GM19372 (cell line): Measurements from ENCODE around the gene USP2.

Source experiments
- ATAC-seq: cut with Tn5 transposase; IDR thresholded peaks from one replicate; pipeline ENCODE4 v1.9.1; 2021; ENCODE audit warnings: mild to moderate bottlenecking, low read depth, moderate library complexity; ENCODE audit not compliant: unreplicated experiment

The USP2 gene

GRCh38 chr11:119377112-119377901 lies 4.2 kb downstream of the USP2 start:
- ATAC-seq: no peak

- no peak for ATAC-seq
Observed at GRCh38 chr11:119376197-119376847, 5.2 kb downstream of the USP2 start.

DNA sequence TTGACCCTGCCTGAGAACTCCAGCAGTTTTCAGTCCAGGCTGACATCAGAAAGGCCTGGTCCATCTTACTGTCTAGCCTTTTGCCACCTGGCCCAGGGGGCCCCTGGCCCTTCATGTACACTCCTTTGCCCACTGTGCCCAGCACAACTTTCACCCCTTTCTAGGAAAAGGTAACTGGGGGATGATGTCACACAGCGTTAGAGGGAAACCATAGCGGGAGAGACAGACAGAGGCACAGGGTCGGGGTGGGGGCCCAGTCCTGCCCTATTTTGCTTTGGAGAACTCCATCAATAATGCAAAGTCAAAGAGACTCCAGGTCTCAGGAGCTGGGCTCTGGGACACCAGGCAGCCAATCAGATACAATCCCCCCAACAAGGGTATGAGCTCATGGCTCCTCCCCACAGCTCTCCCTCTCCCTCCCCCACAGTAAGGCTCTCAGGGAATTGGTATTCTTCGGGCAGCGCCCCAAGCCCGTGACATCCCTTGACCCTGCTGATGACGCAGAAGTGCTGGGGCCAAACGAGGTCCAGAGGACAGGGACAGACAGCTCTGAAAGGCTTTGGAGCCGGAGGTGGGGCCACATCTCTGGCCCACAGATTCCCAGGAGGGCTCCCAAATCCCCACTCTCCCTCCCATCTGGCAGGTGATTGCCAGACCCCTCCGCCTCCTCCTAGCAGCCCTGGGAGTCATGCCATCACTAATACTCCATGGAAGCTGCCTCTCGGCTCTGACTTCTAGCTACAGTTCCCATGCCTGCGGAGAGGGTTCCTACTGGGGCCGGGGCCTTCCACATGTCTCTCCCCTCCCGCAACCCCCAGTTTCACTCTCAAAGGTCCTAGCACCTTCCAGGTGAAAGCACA lies 5.9 kb downstream of the USP2 start:
- no peak for ATAC-seq

- no peak for ATAC-seq
Observed at GRCh38 chr11:119374632-119375336, 6.7 kb downstream of the USP2 start.

DNA sequence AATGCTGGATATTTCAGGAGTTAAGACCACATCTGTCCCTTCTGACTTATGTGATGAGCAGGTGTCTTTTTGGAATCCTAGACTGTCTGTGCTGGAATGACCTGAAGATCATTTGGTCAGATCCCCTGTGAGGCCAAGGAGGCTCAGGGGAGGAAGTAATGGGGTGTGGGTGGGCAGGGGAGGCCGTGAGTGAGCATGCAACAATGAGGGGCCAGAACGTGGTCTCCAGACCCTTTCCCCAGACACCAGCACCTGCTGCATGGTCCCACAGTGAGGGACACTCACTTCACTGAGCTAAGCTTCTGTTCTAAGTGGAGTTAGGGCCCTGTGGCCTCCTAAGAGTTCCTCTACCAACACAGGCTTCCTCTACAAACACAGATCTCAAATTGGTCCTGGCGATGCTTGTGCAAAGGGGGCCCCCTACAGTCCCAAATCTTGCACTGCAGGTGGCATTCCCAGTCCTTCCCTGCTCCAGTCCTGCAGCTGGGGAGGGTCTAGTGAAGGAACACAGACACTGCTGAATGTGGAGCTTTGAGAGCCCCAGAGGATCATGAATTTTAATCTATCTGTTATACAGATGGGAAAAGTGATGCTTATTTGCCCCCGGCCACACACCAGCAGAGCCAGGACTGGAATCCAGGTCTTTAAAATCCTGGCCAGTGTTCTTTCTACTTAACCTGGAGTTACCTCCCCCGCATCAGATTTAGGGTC lies 7.4 kb downstream of the USP2 start:
- ATAC-seq: no peak

- ATAC-seq: no peak
Observed at GRCh38 chr11:119373059-119373920, 8.2 kb downstream of the USP2 start.

DNA sequence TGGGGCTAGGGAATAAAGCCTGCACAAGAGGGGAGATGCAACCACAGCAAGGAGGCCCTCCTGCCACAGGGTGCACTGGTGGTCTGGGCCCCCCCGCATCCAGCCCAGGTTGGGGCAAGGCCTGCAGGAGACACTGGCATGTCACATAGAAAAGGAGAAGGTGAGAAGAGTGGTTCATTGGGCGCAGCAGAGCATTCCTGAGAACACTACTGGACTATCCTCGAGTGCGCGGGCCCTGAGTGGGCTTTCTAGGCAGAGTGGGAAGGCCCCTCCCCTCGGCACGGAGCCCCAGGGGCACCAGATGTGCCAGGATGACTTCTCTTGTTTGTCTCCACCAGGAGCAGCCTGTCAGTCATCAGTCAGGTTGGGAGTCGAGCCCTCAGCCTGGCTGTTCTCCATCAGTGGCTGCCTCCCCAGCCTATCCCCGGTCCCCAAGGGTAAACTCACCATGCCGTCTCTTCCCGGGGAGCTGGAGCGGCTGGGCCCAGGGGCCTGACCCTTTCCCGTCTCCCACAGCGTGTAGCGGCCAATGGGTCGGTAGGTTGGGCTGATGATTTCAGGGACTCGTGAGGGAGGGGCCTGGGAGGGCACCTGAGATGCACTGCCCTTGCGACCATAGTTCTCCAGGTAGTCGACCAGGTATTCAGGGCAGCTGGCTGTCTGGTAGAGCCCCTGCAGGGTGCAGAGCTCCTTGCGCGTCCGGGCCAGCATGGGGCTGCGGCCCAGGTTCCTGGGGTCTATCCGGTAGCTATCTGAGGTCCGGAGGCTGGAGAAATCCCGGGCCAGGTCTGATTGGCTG lies 9.0 kb downstream of the USP2 start:
- no peak for ATAC-seq

- no peak for ATAC-seq
Observed at GRCh38 chr11:119371778-119372182, 9.7 kb downstream of the USP2 start.

GRCh38 chr11:119371067-119371601 lies 10.4 kb downstream of the USP2 start:
- no peak for ATAC-seq

GRCh38 chr11:119370486-119371046 lies 10.9 kb downstream of the USP2 start:
- ATAC-seq: no peak

GRCh38 chr11:119369132-119369925 lies 12.2 kb downstream of the USP2 start:
- ATAC-seq: no peak

DNA sequence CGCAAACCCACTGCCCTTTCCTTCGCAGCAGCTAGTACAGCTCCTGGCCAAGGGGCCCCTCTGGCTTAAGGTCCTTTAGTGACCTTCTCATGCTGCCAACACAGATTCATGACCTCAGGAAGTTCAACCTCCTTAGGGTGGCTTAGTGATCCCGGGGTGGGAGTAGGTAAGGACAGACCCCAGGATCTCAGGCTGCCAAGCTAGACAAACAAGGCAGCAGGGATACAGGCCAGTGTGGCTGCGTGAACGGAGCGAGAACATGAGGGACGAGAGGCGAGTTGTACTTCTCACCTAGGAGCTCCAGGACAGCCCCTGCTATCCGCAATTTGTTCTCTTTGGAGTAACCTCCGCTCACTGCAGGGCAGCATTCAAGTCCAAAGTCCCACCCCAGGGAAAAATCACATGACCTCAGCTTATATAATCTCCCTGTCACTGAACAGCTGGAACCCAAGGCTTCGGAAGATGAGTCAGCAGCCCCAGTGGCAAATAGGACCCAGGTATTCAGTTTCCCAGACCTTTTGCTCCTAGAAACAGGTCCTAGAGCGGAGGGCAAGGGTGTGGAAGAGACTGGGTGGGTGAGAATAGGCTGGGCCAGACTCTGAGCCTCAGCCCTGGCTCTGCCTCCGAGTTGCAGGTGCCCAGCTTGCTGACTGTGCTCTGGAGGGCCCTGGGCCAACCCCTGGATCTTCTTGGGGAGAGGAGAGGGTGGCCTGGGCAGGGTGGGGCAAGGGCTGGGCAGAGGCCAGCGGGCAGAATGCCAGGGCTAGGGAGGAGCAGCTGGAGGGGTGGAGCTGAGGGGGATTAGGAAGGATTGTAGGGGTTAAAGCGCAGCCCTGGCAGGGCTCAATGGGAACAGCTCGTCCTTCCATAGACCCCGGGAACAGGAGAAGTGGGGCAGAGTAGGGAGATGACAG lies 13.1 kb downstream of the USP2 start:
- ATAC-seq: no peak

DNA sequence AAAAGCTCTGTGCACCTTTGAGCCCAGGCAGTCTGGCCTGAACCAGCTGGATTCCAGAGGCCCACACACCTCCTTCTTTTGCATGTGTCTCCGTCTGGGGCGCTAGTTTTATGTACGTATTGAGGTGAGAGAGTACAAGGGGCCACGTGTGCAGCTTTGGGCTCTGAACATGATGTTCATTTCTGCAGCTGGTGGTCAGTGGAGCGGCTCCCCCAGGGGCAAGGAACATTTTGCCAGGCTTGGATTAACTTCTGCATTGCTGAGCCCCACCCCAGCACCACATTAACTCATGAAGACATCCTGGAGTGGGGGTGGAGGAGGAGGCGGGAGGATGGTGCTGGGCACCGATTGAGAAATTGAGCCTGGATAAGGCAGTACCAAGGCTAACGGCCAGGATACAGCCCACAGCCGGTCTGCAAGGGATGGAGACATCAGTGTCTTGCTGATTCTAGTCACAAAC lies 13.8 kb downstream of the USP2 start:
- ATAC-seq: no peak

GRCh38 chr11:119366690-119367620 lies 14.5 kb downstream of the USP2 start:
- no peak for ATAC-seq
